Measurements from ENCODE around the gene NCEH1.
A peak's percentile ranks its signal among the peaks of the same experiment; 100 is the strongest.

DNA sequence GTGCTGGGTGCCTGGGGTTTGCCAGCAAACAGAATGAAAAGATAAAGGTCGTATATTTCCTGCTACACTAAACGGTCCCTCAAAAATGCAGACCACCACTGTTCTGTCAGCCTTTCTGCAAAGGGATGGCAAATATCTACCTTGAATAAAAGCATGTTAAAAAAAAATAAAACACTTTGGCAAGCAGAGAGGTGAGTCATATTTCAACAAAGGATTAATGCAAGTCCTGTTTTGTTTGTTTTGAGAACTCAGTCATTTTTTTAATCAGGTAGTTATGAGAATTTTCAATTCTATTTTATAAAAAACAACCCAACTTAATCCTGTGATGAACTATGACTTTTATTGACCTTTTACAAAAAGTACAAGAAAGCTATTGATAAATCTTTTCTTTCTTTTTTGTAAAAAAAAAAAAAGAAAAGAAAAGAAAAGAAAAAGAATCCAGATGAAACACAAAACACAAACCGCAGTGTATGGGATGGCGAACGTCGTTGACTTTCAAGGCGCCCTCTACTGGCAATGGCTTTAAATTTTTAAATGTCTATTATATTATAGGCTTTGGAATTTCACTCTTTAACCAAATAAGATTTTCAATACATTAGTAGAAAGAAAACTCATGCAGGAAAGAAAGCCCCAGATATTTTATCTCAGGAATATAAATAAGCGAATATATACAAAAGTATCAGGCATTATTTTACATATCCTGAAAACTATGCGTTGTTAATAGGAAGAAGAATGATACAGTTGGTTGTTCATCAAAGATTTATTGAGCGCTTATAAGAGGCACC, 87.8 kb downstream of the NCEH1 start:
- TF ChIP-seq, protein P1, sequence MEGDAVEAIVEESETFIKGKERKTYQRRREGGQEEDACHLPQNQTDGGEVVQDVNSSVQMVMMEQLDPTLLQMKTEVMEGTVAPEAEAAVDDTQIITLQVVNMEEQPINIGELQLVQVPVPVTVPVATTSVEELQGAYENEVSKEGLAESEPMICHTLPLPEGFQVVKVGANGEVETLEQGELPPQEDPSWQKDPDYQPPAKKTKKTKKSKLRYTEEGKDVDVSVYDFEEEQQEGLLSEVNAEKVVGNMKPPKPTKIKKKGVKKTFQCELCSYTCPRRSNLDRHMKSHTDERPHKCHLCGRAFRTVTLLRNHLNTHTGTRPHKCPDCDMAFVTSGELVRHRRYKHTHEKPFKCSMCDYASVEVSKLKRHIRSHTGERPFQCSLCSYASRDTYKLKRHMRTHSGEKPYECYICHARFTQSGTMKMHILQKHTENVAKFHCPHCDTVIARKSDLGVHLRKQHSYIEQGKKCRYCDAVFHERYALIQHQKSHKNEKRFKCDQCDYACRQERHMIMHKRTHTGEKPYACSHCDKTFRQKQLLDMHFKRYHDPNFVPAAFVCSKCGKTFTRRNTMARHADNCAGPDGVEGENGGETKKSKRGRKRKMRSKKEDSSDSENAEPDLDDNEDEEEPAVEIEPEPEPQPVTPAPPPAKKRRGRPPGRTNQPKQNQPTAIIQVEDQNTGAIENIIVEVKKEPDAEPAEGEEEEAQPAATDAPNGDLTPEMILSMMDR (conservative IDR thresholded peaks at IDR 0.05) = peak; percentile 95
- no peak for TF ChIP-seq EZH2 (IDR thresholded peaks at IDR 0.05; ENCODE audit: low read depth)
